ENCODE data around the gene NDUFS8. TPM values are rescaled to one million over a fixed set of nuclear protein-coding genes. Genes with fewer than 3 reads are reported as not detected.

The NDUFS8 gene
- total RNA-seq, 1 donor from 2014 or later: 84.0 TPM

DNA sequence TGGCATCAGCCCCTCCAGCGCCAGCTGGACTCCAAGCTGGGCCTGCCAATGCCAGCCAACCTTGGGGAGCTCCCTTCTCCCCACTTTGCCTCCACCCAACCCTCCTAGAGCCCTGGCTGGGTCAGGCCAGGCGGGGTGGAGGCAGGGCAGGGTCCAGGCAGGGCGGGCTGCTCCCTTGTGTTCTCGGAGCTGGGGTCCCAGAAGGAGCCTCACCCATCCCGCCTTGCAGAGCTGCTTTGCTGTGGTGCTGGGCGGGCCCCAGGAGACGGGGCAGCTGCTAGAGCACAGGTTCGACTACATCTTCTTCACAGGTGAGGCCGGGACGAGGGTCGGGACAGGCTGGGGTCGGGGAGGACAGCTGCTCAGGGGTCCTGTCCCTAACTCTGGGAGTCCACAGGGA is 11.0 kb upstream of the NDUFS8 start:
- no peaks in the 10 kb centered on the region for H3K36me3 ChIP-seq (ENCODE audit: control insufficient read depth, insufficient read depth, low read length)
- no peak for FAIRE-seq
- no peak for DNase-seq (ENCODE audit: low read depth)
- TF ChIP-seq CTCF (IDR thresholded peaks at IDR 0.05; ENCODE audit: insufficient read depth, low read length, severe bottlenecking): no peak
- H3K4me3 ChIP-seq (ENCODE audit: low read depth, low read length): no peak overlapping the region
- H3K27me3 ChIP-seq (ENCODE audit: control insufficient read depth, insufficient read depth, low read length): no peaks in the 10 kb centered on the region

DNA sequence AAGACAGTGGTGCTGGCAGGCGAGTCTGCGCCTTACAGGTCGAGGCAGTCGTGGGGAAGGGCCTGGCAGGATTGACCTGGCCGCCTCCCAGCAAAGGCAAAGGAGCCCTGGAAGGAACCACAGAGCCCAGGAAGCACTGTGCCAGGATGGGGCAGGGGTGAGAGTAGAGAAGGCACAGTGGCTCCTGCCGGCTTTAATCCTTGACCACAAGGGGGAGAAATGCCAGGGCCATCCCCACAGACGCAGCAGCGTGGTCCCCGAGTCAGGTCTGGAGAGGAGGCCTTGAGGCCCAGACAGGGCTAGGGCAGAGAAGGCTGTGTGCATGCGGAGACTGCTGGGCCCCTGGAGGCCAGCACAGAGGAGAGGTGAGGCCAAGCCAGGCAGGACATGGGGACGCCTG is 9.9 kb upstream of the NDUFS8 start:
- DNase-seq (ENCODE audit: low read depth): no peak
- FAIRE-seq: no peak
- Histone ChIP-seq H3K36me3 (ENCODE audit: control insufficient read depth, insufficient read depth, low read length) (no peaks in the 10 kb centered on the region), H3K27me3 (ENCODE audit: control insufficient read depth, insufficient read depth, low read length) (no peaks in the 10 kb centered on the region), H3K4me3 (ENCODE audit: low read depth, low read length) (no peak overlapping the region)
- peak; percentile 63 for TF ChIP-seq CTCF (IDR thresholded peaks at IDR 0.05; ENCODE audit: insufficient read depth, low read length, severe bottlenecking)

DNA sequence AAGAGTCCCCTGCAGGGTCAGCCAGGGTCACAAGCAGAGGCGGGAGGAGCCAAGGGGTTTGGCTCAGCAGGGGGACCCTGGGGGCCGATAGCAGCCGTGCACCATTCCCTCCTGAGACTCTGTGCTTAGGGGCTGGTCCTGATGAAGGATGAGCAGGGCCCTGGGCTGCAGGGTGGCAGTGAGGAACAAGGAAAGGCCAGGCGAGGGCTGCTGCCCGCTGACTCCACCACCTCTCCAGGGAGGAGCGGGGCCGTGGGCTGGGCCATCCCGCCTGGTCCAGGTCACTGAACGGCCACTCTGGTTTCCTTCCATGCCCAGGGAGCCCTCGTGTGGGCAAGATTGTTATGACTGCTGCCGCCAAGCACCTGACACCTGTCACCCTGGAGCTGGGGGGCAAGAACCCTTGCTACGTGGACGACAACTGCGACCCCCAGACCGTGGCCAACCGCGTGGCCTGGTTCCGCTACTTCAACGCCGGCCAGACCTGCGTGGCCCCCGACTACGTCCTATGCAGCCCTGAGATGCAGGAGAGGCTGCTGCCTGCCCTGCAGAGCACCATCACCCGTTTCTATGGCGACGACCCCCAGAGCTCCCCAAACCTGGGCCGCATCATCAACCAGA is 9.2 kb upstream of the NDUFS8 start:
- Histone ChIP-seq H3K27me3 (ENCODE audit: control insufficient read depth, insufficient read depth, low read length) (no peaks in the 10 kb centered on the region), H3K36me3 (ENCODE audit: control insufficient read depth, insufficient read depth, low read length) (no peaks in the 10 kb centered on the region), H3K4me3 (ENCODE audit: low read depth, low read length) (no peak overlapping the region)
- FAIRE-seq (no peak), DNase-seq (ENCODE audit: low read depth) (no peak)
- peak; percentile 74 for TF ChIP-seq CTCF (IDR thresholded peaks at IDR 0.05; ENCODE audit: insufficient read depth, low read length, severe bottlenecking)

GRCh38 chr11:68022531-68022930 is 8.0 kb upstream of the NDUFS8 start:
- TF ChIP-seq CTCF (IDR thresholded peaks at IDR 0.05; ENCODE audit: insufficient read depth, low read length, severe bottlenecking): no peak
- Histone ChIP-seq H3K36me3 (ENCODE audit: control insufficient read depth, insufficient read depth, low read length) (no peaks in the 10 kb centered on the region), H3K27me3 (ENCODE audit: control insufficient read depth, insufficient read depth, low read length) (no peaks in the 10 kb centered on the region), H3K4me3 (ENCODE audit: low read depth, low read length) (no peak overlapping the region)
- DNase-seq (ENCODE audit: low read depth): no peak
- no peak for FAIRE-seq

DNA sequence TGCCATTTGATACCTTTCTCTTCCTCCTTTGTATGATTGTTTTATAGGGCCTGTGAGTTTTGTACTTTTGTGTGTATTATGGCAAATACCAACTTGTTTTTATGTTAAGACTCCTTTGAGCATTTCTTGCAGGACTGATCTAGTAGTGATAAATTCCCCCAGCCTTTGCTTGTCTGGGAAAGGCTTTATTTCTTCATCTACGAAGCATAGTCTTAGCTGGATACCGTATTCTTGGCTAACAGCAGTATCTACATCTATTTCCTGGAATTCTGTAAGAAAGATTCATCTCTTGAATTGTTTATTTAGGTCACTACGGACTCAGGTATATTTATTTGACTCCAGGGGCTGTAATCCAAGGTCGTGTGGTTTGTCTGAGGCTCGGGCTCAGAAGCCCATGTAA is 6.0 kb upstream of the NDUFS8 start:
- H3K4me3 ChIP-seq (ENCODE audit: low read depth, low read length): no peak overlapping the region
- no peak for DNase-seq (ENCODE audit: low read depth)
- H3K36me3 ChIP-seq (ENCODE audit: control insufficient read depth, insufficient read depth, low read length): no peaks in the 10 kb centered on the region
- H3K27me3 ChIP-seq (ENCODE audit: control insufficient read depth, insufficient read depth, low read length): no peaks in the 10 kb centered on the region
- FAIRE-seq: no peak
- no peak for TF ChIP-seq CTCF (IDR thresholded peaks at IDR 0.05; ENCODE audit: insufficient read depth, low read length, severe bottlenecking)

- Histone ChIP-seq H3K27me3 (ENCODE audit: control insufficient read depth, insufficient read depth, low read length) (no peaks in the 10 kb centered on the region), H3K4me3 (ENCODE audit: low read depth, low read length) (no peak overlapping the region), H3K36me3 (ENCODE audit: control insufficient read depth, insufficient read depth, low read length) (no peaks in the 10 kb centered on the region)
- DNase-seq (ENCODE audit: low read depth) (no peak), FAIRE-seq (no peak)
- TF ChIP-seq CTCF (IDR thresholded peaks at IDR 0.05; ENCODE audit: insufficient read depth, low read length, severe bottlenecking): no peak
These were observed 5.4 kb upstream of the NDUFS8 start for GRCh38 chr11:68025047-68025446.
